Astrocyte (in vitro differentiated cells and primary cell): ENCODE measurements around the gene KIF26B. TPM values are rescaled to one million over a fixed set of nuclear protein-coding genes. Genes with fewer than 3 reads are reported as not detected.
"Not testable (repeated sequence)": the region's sequence is repeated elsewhere in the genome, so short reads cannot be mapped to it uniquely, and the experiment has no call there.

Experiments used
- DNase-seq: peaks from one replicate; pipeline ENCODE4 v3.0.0-alpha.2; 2010; ENCODE audit warnings: low read depth
- FAIRE-seq: peaks from 2 replicates; lab custom pipeline; 2011; peaks lifted over from hg19 to GRCh38; lab: Jason Lieb, UNC
- H2AFZ ChIP-seq: 2 replicates; pipeline ENCODE4 v1.6.0; 2012; ENCODE audit warnings: low read depth, low read length, inconsistent platforms
- H3K27ac ChIP-seq: 2 replicates; pipeline ENCODE4 v1.5.1; 2011; ENCODE audit warnings: low read depth, low read length, inconsistent platforms
- H3K27me3 ChIP-seq: 2 replicates; pipeline ENCODE4 v1.6.0; 2011; ENCODE audit warnings: low read length, inconsistent platforms; ENCODE audit not compliant: insufficient read depth
- H3K36me3 ChIP-seq: 2 replicates; pipeline ENCODE4 v1.5.1; 2011; ENCODE audit warnings: low read length, inconsistent platforms; ENCODE audit not compliant: insufficient read depth
- H3K4me1 ChIP-seq: 2 replicates; pipeline ENCODE4 v1.5.1; 2011; ENCODE audit warnings: low read length, inconsistent platforms; ENCODE audit not compliant: insufficient read depth
- H3K4me2 ChIP-seq: 2 replicates; pipeline ENCODE4 v1.6.0; 2012; ENCODE audit warnings: low read length, inconsistent platforms
- H3K4me3 ChIP-seq: 2 replicates; pipeline ENCODE4 v1.5.1; 2011; ENCODE audit warnings: low read depth, mild to moderate bottlenecking, low read length, inconsistent platforms; ENCODE audit not compliant: insufficient read depth
- H3K79me2 ChIP-seq: 2 replicates; pipeline ENCODE4 v1.6.0; 2012; ENCODE audit warnings: mild to moderate bottlenecking, low read length, inconsistent platforms; ENCODE audit not compliant: insufficient read depth
- H3K9ac ChIP-seq: 2 replicates; pipeline ENCODE4 v1.6.0; 2012; ENCODE audit warnings: mild to moderate bottlenecking, low read length, inconsistent platforms
- H3K9me3 ChIP-seq: 2 replicates; pipeline ENCODE4 v1.5.1; 2012; ENCODE audit warnings: low read depth, mild to moderate bottlenecking, low read length, inconsistent platforms; ENCODE audit not compliant: insufficient read depth
- H4K20me1 ChIP-seq: 2 replicates; pipeline ENCODE4 v1.6.0; 2012; ENCODE audit warnings: low read length, inconsistent platforms; ENCODE audit not compliant: insufficient read depth
- H3K27ac Mint-ChIP-seq: one replicate; pipeline ENCODE4 v1.8.0; 2021; ENCODE audit warnings: mild to moderate bottlenecking, mixed read lengths; ENCODE audit not compliant: unreplicated experiment
- H3K27me3 Mint-ChIP-seq: one replicate; pipeline ENCODE4 v1.8.0; 2021; ENCODE audit warnings: low read depth, mixed read lengths; ENCODE audit not compliant: unreplicated experiment
- H3K36me3 Mint-ChIP-seq: one replicate; pipeline ENCODE4 v1.8.0; 2021; ENCODE audit warnings: low read depth, mixed read lengths; ENCODE audit not compliant: unreplicated experiment
- H3K4me1 Mint-ChIP-seq: one replicate; pipeline ENCODE4 v1.8.0; 2021; ENCODE audit warnings: low read depth, mixed read lengths; ENCODE audit not compliant: unreplicated experiment
- H3K4me3 Mint-ChIP-seq: one replicate; pipeline ENCODE4 v1.8.0; 2021; ENCODE audit warnings: mild to moderate bottlenecking, moderate library complexity, mixed read lengths; ENCODE audit not compliant: unreplicated experiment
- H3K9me3 Mint-ChIP-seq: one replicate; pipeline ENCODE4 v1.8.0; 2021; ENCODE audit warnings: mild to moderate bottlenecking, mixed read lengths; ENCODE audit not compliant: unreplicated experiment
- CTCF ChIP-seq: IDR thresholded peaks from 2 replicates; pipeline ENCODE4 v1.5.1; 2011; ENCODE audit warnings: low read depth, mild to moderate bottlenecking, inconsistent platforms, low read length, moderate library complexity; ENCODE audit not compliant: insufficient read depth
- EZH2 ChIP-seq: IDR thresholded peaks from 2 replicates; pipeline ENCODE4 v1.6.1; 2012; ENCODE audit warnings: mild to moderate bottlenecking, low read length, inconsistent platforms; ENCODE audit not compliant: insufficient read depth
- total RNA-seq: library from RNA; stranded (reverse); gene quantifications from 2 replicates; pipeline ENCODE4 v1.2.1, GENCODE V29; 2021

The KIF26B gene
- total RNA-seq, 1 donor from 2014 or later = 6.8 TPM

- H3K9me3 Mint-ChIP-seq = peaks cover 2% of the 10 kb centered on the region
- no peak overlapping the region for H3K4me3 Mint-ChIP-seq
- Histone ChIP-seq H3K79me2 (no peaks in the 10 kb centered on the region), H3K27ac (no peak overlapping the region), H4K20me1 (peaks cover 6% of the 10 kb centered on the region), H3K36me3 (no peaks in the 10 kb centered on the region), H3K9ac (no peak overlapping the region), H3K4me1 (no peaks in the 10 kb centered on the region), H3K27me3 (no peaks in the 10 kb centered on the region), H2AFZ (no peak overlapping the region), H3K4me3 (no peak overlapping the region), H3K9me3 (peaks cover 2% of the 10 kb centered on the region), H3K4me2 (no peak overlapping the region)
- FAIRE-seq (no peak), DNase-seq (no peak)
- H3K4me1 Mint-ChIP-seq = no peaks in the 10 kb centered on the region
- TF ChIP-seq EZH2 (no peak), CTCF (no peak)
- H3K36me3 Mint-ChIP-seq = peaks cover 33% of the 10 kb centered on the region
- H3K27me3 Mint-ChIP-seq = peaks cover 16% of the 10 kb centered on the region
- H3K27ac Mint-ChIP-seq = no peak overlapping the region
Observed at GRCh38 chr1:245693941-245694752, 539.4 kb downstream of the KIF26B start.

GRCh38 chr1:245694753-245695195, 540.0 kb downstream of the KIF26B start:
- H3K9me3 ChIP-seq = peaks cover 2% of the 10 kb centered on the region
- peaks cover 10% of the 10 kb centered on the region for H3K27me3 Mint-ChIP-seq
- H3K4me1 ChIP-seq = no peaks in the 10 kb centered on the region
- H2AFZ ChIP-seq = no peak overlapping the region
- H3K4me3 ChIP-seq = no peak overlapping the region
- H3K27ac Mint-ChIP-seq = no peak overlapping the region
- H3K4me3 Mint-ChIP-seq = no peak overlapping the region
- peaks cover 2% of the 10 kb centered on the region for H3K9me3 Mint-ChIP-seq
- TF ChIP-seq EZH2 = no peak
- H3K36me3 Mint-ChIP-seq = peaks cover 28% of the 10 kb centered on the region
- FAIRE-seq = no peak
- H3K79me2 ChIP-seq = no peaks in the 10 kb centered on the region
- no peaks in the 10 kb centered on the region for H3K36me3 ChIP-seq
- DNase-seq = no peak
- no peak overlapping the region for H3K27ac ChIP-seq
- H3K4me1 Mint-ChIP-seq = no peaks in the 10 kb centered on the region
- H3K4me2 ChIP-seq = no peak overlapping the region
- peaks cover 6% of the 10 kb centered on the region for H4K20me1 ChIP-seq
- no peaks in the 10 kb centered on the region for H3K27me3 ChIP-seq
- no peak overlapping the region for H3K9ac ChIP-seq

- FAIRE-seq (no peak), DNase-seq (no peak)
- H3K27ac ChIP-seq = no peak overlapping the region
- H3K4me3 ChIP-seq = no peak overlapping the region
- TF ChIP-seq CTCF (no peak), EZH2 (no peak)
- Mint-ChIP-seq H3K27me3 (peaks cover 9% of the 10 kb centered on the region), H3K4me1 (no peaks in the 10 kb centered on the region), H3K4me3 (no peak overlapping the region), H3K36me3 (peaks cover 28% of the 10 kb centered on the region), H3K27ac (no peak overlapping the region), H3K9me3 (peaks cover 2% of the 10 kb centered on the region)
- no peaks in the 10 kb centered on the region for H3K27me3 ChIP-seq
- H3K4me2 ChIP-seq = no peak overlapping the region
- no peaks in the 10 kb centered on the region for H3K79me2 ChIP-seq
- no peaks in the 10 kb centered on the region for H3K36me3 ChIP-seq
- peaks cover 2% of the 10 kb centered on the region for H3K9me3 ChIP-seq
- no peak overlapping the region for H3K9ac ChIP-seq
- no peak overlapping the region for H2AFZ ChIP-seq
- H4K20me1 ChIP-seq = peaks cover 6% of the 10 kb centered on the region
- H3K4me1 ChIP-seq = no peaks in the 10 kb centered on the region
Observed at GRCh38 chr1:245695211-245695610, 540.4 kb downstream of the KIF26B start.

GRCh38 chr1:245695701-245696100, 540.9 kb downstream of the KIF26B start:
- not testable (repeated sequence) for DNase-seq

More at GRCh38 chr1:245695701-245696100, 540.9 kb downstream of the KIF26B start:
- H3K27me3 Mint-ChIP-seq, H3K27me3 ChIP-seq, H3K27ac Mint-ChIP-seq, H3K4me3 ChIP-seq, H3K9ac ChIP-seq, H3K4me1 ChIP-seq, H3K9me3 ChIP-seq, FAIRE-seq, H3K4me1 Mint-ChIP-seq, H3K27ac ChIP-seq, H3K36me3 ChIP-seq, H3K4me3 Mint-ChIP-seq, H4K20me1 ChIP-seq, H3K9me3 Mint-ChIP-seq, H3K4me2 ChIP-seq, H3K79me2 ChIP-seq, H2AFZ ChIP-seq: not testable (repeated sequence)
- H3K36me3 Mint-ChIP-seq = peaks cover 30% of the 10 kb centered on the region
